ENCODE data around the gene SCGN. TPM values are rescaled to one million over a fixed set of nuclear protein-coding genes. Genes with fewer than 3 reads are reported as not detected.

Gene SCGN
- polyA plus RNA-seq, 4 donors = 6.3 to 29.3 (median 12.9) TPM

DNA sequence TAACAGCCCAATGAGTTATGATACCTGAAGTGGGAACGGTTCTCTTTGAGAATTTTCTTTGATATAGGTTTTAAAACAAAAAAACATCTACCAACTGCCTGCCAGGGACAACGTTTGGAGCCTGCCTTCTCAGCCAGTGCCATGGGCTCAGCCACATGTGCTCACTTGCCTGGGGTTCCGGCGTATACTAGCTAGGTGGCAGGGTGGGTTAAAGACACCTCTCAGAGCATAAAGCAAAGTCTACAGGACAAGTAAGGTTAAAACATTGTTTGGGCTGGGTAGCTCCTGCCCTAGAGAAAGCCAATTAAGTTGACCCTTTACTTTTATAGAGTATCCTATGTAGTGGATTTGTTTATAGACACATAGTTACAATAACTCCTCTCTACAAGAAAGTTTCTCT, 38.0 kb upstream of the SCGN start:
- peaks cover 2 to 8% (median 4%) of the 10 kb centered on the region in 3 donors for H3K36me3 ChIP-seq (ENCODE audit: control insufficient read depth in 3 of 3, insufficient read depth in 2 of 3, low read depth in 1 of 3, low read length in 3 of 3)
- no peaks in the 10 kb centered on the region for H3K9me3 ChIP-seq (ENCODE audit: control insufficient read depth in 2 of 2, insufficient read depth in 1 of 2, low read depth in 1 of 2, low read length in 1 of 2)
- FAIRE-seq = no peak
- DNase-seq = no peak
- WGBS, 3 donors = 73 to 79% (median 78%) methylated on average over 4 of the region's 4 CpGs
- H3K27ac ChIP-seq (ENCODE audit: low read depth in 1 of 3, low read length in 2 of 3) = no peak overlapping the region
- no peaks in the 10 kb centered on the region for H3K27me3 ChIP-seq (ENCODE audit: control insufficient read depth in 3 of 3, insufficient read depth in 3 of 3, low read length in 3 of 3)
- H3K4me1 ChIP-seq (ENCODE audit: control insufficient read depth in 3 of 3, insufficient read depth in 2 of 3, low read depth in 1 of 3, low read length in 2 of 3) = no peaks in the 10 kb centered on the region
- no peak overlapping the region for H3K4me3 ChIP-seq (ENCODE audit: low read depth in 1 of 3, low read length in 3 of 3)

DNA sequence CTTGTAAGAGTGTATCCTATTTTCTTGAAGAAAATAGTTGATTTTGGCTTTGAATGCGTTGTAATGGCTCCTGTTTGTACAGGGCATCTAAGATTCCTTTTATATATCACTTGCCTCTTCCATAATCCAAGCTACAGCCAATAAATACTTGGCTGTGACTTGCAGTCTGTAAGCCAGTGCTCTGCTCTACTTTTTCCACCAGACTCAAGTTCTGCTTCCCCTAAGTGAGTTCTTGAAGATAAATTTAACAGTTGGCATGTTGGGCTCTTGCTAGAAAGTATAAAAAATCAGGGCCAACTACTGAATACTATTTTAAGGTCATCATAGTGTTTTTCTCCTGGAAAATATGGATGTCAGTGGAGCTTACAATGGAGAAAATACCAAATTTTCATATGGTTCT, 36.5 kb upstream of the SCGN start:
- H3K9me3 ChIP-seq (ENCODE audit: control insufficient read depth in 2 of 2, insufficient read depth in 1 of 2, low read depth in 1 of 2, low read length in 1 of 2) = no peaks in the 10 kb centered on the region
- H3K4me1 ChIP-seq (ENCODE audit: control insufficient read depth in 3 of 3, insufficient read depth in 2 of 3, low read depth in 1 of 3, low read length in 2 of 3) = no peaks in the 10 kb centered on the region
- DNase-seq (no peak), FAIRE-seq (no peak)
- no peak overlapping the region for H3K4me3 ChIP-seq (ENCODE audit: low read depth in 1 of 3, low read length in 3 of 3)
- no peak overlapping the region for H3K27ac ChIP-seq (ENCODE audit: low read depth in 1 of 3, low read length in 2 of 3)
- H3K27me3 ChIP-seq (ENCODE audit: control insufficient read depth in 3 of 3, insufficient read depth in 3 of 3, low read length in 3 of 3) = no peaks in the 10 kb centered on the region
- WGBS, 3 donors = 79 to 90% (median 80%) methylated on average over 1 of the region's 1 CpG
- H3K36me3 ChIP-seq (ENCODE audit: control insufficient read depth in 3 of 3, insufficient read depth in 2 of 3, low read depth in 1 of 3, low read length in 3 of 3) = peaks cover 2 to 9% (median 4%) of the 10 kb centered on the region in 3 donors

DNA sequence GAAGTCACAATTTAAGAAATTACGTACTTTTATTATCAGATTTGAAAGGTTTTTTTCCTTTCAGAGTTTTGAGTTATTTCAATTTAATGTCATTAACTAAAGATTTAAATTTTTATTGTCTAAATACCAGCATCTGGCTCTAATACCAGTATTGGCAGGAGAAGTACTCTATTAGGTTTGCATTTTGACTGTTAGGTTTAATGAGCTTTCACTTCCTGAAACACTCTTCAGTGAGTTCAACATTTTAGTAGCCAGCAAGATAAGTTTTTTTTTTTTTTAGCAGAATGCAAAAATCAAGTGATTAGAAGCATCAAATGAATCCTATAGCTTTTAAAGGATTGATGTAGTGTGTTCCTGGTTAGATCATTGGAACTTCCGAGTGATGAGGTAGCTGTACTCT, 34.0 kb upstream of the SCGN start:
- Histone ChIP-seq H3K27me3 (ENCODE audit: control insufficient read depth in 3 of 3, insufficient read depth in 3 of 3, low read length in 3 of 3) (no peaks in the 10 kb centered on the region), H3K9me3 (ENCODE audit: control insufficient read depth in 2 of 2, insufficient read depth in 1 of 2, low read depth in 1 of 2, low read length in 1 of 2) (no peaks in the 10 kb centered on the region), H3K4me1 (ENCODE audit: control insufficient read depth in 3 of 3, insufficient read depth in 2 of 3, low read depth in 1 of 3, low read length in 2 of 3) (no peaks in the 10 kb centered on the region), H3K27ac (ENCODE audit: low read depth in 1 of 3, low read length in 2 of 3) (no peak overlapping the region), H3K4me3 (ENCODE audit: low read depth in 1 of 3, low read length in 3 of 3) (no peak overlapping the region), H3K36me3 (ENCODE audit: control insufficient read depth in 3 of 3, insufficient read depth in 2 of 3, low read depth in 1 of 3, low read length in 3 of 3) (peaks cover 0 to 12% (median 2%) of the 10 kb centered on the region in 3 donors)
- FAIRE-seq (no peak), DNase-seq (no peak)
- 94 to 97% (median 94%) methylated on average over 2 of the region's 2 CpGs for WGBS, 3 donors

DNA sequence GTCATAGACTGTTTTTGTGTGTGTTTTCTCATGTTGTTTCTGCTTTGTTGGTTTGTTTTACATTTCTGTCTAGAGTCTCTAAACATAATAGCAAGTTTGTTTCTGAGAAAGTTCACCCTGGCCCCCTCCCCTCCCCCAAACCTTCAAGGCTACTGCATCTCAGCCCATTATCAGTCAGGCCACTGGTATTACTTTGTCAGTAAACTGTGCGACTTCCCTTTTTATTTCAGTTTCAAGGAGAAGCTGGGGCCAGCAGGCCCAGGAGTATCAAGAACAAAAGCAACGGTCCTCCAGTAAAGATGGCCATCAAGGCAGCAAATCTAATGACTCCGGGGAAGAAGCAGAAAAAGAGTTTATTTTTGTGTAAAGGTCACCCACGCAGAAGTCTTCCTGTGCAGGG, 32.8 kb upstream of the SCGN start:
- 67 to 75% (median 74%) methylated on average over 4 of the region's 4 CpGs for WGBS, 3 donors

DNA sequence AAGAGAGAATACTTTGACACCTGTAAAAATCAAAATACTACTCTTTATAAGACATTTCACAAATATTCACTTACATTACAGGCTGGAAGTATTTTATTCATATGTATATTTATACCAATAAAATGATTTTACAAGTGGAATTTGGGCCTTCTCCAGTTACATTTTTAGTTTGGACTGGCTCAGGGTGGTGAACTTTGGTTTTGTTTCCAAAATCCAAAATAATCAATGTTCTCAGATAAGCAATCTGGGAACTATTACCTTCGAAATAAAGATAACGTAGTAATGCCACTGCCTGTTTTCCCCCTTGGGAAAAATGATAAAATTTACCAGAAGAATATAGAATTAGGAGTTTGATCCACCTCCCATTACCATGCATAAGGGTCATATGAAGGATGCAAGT, 31.6 kb upstream of the SCGN start:
- H3K9me3 ChIP-seq (ENCODE audit: control insufficient read depth in 2 of 2, insufficient read depth in 1 of 2, low read depth in 1 of 2, low read length in 1 of 2) = no peaks in the 10 kb centered on the region
- H3K36me3 ChIP-seq (ENCODE audit: control insufficient read depth in 3 of 3, insufficient read depth in 2 of 3, low read depth in 1 of 3, low read length in 3 of 3) = peaks cover 0 to 9% (median 2%) of the 10 kb centered on the region in 3 donors
- 61 to 81% (median 66%) methylated on average over 2 of the region's 2 CpGs for WGBS, 3 donors
- DNase-seq = no peak
- H3K27ac ChIP-seq (ENCODE audit: low read depth in 1 of 3, low read length in 2 of 3) = no peak overlapping the region
- H3K4me3 ChIP-seq (ENCODE audit: low read depth in 1 of 3, low read length in 3 of 3) = no peak overlapping the region
- no peaks in the 10 kb centered on the region for H3K27me3 ChIP-seq (ENCODE audit: control insufficient read depth in 3 of 3, insufficient read depth in 3 of 3, low read length in 3 of 3)
- no peak for FAIRE-seq
- H3K4me1 ChIP-seq (ENCODE audit: control insufficient read depth in 3 of 3, insufficient read depth in 2 of 3, low read depth in 1 of 3, low read length in 2 of 3) = no peaks in the 10 kb centered on the region

More for the DNA sequence above, 32.8 kb upstream of the SCGN start:
- no peak overlapping the region for H3K27ac ChIP-seq (ENCODE audit: low read depth in 1 of 3, low read length in 2 of 3)
- no peaks in the 10 kb centered on the region for H3K4me1 ChIP-seq (ENCODE audit: control insufficient read depth in 3 of 3, insufficient read depth in 2 of 3, low read depth in 1 of 3, low read length in 2 of 3)
- peaks cover 0 to 9% (median 2%) of the 10 kb centered on the region in 3 donors for H3K36me3 ChIP-seq (ENCODE audit: control insufficient read depth in 3 of 3, insufficient read depth in 2 of 3, low read depth in 1 of 3, low read length in 3 of 3)
- FAIRE-seq (no peak), DNase-seq (no peak)
- H3K4me3 ChIP-seq (ENCODE audit: low read depth in 1 of 3, low read length in 3 of 3) = no peak overlapping the region
- H3K9me3 ChIP-seq (ENCODE audit: control insufficient read depth in 2 of 2, insufficient read depth in 1 of 2, low read depth in 1 of 2, low read length in 1 of 2) = no peaks in the 10 kb centered on the region
- H3K27me3 ChIP-seq (ENCODE audit: control insufficient read depth in 3 of 3, insufficient read depth in 3 of 3, low read length in 3 of 3) = no peaks in the 10 kb centered on the region

DNA sequence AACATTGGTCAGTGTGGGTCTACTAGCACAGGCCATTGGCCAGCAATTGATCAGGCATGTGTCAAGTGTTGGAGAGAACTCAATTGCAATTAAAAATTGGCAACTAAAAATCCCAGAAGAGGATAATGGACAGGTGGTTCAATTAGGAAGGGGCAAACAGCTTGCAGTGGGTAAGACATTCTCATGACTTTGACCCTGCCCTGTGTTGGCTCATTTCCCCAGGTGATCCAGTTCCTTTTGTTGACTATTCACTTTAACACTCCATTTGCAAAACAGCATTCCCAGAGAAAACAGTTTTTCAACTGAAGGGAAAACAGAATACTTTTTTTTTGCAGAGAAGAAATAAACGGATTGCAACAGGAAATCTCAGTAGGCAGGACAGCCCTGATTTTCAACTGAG, 28.9 kb upstream of the SCGN start:
- Histone ChIP-seq H3K36me3 (ENCODE audit: control insufficient read depth in 3 of 3, insufficient read depth in 2 of 3, low read depth in 1 of 3, low read length in 3 of 3) (peaks cover 0 to 9% (median 0%) of the 10 kb centered on the region in 3 donors), H3K27me3 (ENCODE audit: control insufficient read depth in 3 of 3, insufficient read depth in 3 of 3, low read length in 3 of 3) (no peaks in the 10 kb centered on the region), H3K4me3 (ENCODE audit: low read depth in 1 of 3, low read length in 3 of 3) (no peak overlapping the region), H3K4me1 (ENCODE audit: control insufficient read depth in 3 of 3, insufficient read depth in 2 of 3, low read depth in 1 of 3, low read length in 2 of 3) (no peaks in the 10 kb centered on the region), H3K9me3 (ENCODE audit: control insufficient read depth in 2 of 2, insufficient read depth in 1 of 2, low read depth in 1 of 2, low read length in 1 of 2) (no peaks in the 10 kb centered on the region), H3K27ac (ENCODE audit: low read depth in 1 of 3, low read length in 2 of 3) (no peak overlapping the region)
- FAIRE-seq (no peak), DNase-seq (no peak)
- 65 to 72% (median 69%) methylated on average over 1 of the region's 1 CpG for WGBS, 3 donors

DNA sequence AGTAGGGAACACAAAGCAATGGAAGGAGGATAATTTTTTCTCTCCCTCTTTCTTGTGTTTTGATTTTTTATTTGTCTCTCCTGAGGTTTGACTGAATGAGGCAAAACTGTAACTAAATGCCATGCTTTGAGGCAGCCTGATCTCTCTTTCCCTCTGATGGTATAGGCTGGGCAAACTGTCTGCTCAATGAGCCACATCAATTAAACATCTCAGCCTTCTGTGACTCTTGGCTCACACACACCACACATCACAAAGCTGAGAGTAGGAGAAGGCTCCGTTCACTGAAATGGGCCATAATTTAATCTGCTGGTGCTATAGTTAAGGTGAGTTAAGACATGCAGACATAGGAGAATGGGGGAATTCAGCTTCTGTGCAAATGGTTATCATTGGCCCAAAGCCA, 28.1 kb upstream of the SCGN start:
- Histone ChIP-seq H3K36me3 (ENCODE audit: control insufficient read depth in 3 of 3, insufficient read depth in 2 of 3, low read depth in 1 of 3, low read length in 3 of 3) (peaks cover 0 to 9% (median 0%) of the 10 kb centered on the region in 3 donors), H3K27ac (ENCODE audit: low read depth in 1 of 3, low read length in 2 of 3) (no peak overlapping the region), H3K4me3 (ENCODE audit: low read depth in 1 of 3, low read length in 3 of 3) (no peak overlapping the region), H3K9me3 (ENCODE audit: control insufficient read depth in 2 of 2, insufficient read depth in 1 of 2, low read depth in 1 of 2, low read length in 1 of 2) (no peaks in the 10 kb centered on the region), H3K27me3 (ENCODE audit: control insufficient read depth in 3 of 3, insufficient read depth in 3 of 3, low read length in 3 of 3) (no peaks in the 10 kb centered on the region), H3K4me1 (ENCODE audit: control insufficient read depth in 3 of 3, insufficient read depth in 2 of 3, low read depth in 1 of 3, low read length in 2 of 3) (no peaks in the 10 kb centered on the region)
- DNase-seq (no peak), FAIRE-seq (no peak)
- 74 to 82% (median 75%) methylated on average over 1 of the region's 1 CpG for WGBS, 3 donors

DNA sequence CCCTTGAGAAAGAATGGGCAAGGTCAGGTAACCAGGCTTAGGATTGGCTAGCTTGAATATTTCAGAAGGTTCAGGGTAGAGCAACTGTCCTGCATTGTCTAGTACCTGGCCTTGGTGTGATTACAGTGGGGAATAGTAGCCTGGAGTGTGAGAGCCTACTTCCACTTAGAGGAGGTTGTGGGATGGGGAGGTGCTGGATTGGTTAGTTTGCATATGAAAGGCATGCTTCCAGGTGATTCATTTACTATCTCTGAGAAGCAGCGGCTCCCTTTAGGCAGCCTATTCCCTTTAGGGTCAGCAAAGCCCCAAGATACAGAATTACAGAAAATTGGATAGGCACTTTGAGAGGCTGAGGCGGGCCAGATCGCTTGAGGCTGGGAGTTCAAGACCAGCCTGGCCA, 25.0 kb upstream of the SCGN start:
- DNase-seq (no peak), FAIRE-seq (no peak)
- H3K4me3 ChIP-seq (ENCODE audit: low read depth in 1 of 3, low read length in 3 of 3) = no peak overlapping the region
- no peak overlapping the region for H3K27ac ChIP-seq (ENCODE audit: low read depth in 1 of 3, low read length in 2 of 3)
- H3K9me3 ChIP-seq (ENCODE audit: control insufficient read depth in 2 of 2, insufficient read depth in 1 of 2, low read depth in 1 of 2, low read length in 1 of 2) = no peaks in the 10 kb centered on the region
- no peaks in the 10 kb centered on the region for H3K4me1 ChIP-seq (ENCODE audit: control insufficient read depth in 3 of 3, insufficient read depth in 2 of 3, low read depth in 1 of 3, low read length in 2 of 3)
- 69 to 85% (median 75%) methylated on average over 3 of the region's 3 CpGs for WGBS, 3 donors
- peaks cover 0 to 2% (median 0%) of the 10 kb centered on the region in 3 donors for H3K27me3 ChIP-seq (ENCODE audit: control insufficient read depth in 3 of 3, insufficient read depth in 3 of 3, low read length in 3 of 3)
- no peaks in the 10 kb centered on the region for H3K36me3 ChIP-seq (ENCODE audit: control insufficient read depth in 3 of 3, insufficient read depth in 2 of 3, low read depth in 1 of 3, low read length in 3 of 3)

DNA sequence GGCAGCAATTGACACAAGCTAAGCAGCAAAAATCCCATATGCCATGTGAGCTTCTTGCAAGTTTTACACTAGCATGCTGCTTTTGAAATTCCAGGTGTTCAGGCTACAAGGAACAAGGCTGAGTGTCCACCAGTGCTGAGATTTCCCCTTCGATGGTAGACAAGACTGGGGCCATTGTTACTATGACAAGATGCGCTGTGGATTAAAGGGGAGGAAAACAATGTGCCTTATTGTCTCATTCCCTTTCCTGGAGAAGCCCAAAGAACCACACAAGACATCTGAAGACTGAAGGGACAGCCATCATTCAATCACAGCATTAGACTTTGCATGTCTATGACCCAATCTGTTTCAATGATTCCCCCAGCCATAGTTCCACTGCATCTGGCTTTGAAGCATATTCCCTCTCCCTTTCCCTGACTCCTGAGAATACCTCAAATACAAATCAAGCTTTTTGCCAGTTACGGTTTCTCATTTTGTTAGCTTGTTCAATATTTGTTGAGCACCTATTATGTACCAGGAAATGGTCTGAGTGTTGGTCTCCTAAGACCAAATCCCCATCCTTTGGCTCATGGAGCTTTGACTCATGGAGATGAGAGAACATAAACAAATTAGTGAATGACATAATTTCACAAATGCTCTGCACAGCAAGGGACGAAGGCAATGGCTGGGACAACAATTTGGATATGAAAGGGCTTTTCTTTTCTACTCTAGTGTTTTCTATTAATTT, 23.4 kb upstream of the SCGN start:
- peaks cover 0 to 2% (median 0%) of the 10 kb centered on the region in 3 donors for H3K27me3 ChIP-seq (ENCODE audit: control insufficient read depth in 3 of 3, insufficient read depth in 3 of 3, low read length in 3 of 3)
- no peaks in the 10 kb centered on the region for H3K4me1 ChIP-seq (ENCODE audit: control insufficient read depth in 3 of 3, insufficient read depth in 2 of 3, low read depth in 1 of 3, low read length in 2 of 3)
- no peak overlapping the region for H3K27ac ChIP-seq (ENCODE audit: low read depth in 1 of 3, low read length in 2 of 3)
- FAIRE-seq (no peak), DNase-seq (no peak)
- H3K9me3 ChIP-seq (ENCODE audit: control insufficient read depth in 2 of 2, insufficient read depth in 1 of 2, low read depth in 1 of 2, low read length in 1 of 2) = no peaks in the 10 kb centered on the region
- H3K4me3 ChIP-seq (ENCODE audit: low read depth in 1 of 3, low read length in 3 of 3) = no peak overlapping the region
- 77 to 89% (median 82%) methylated on average over 4 of the region's 4 CpGs for WGBS, 3 donors
- no peaks in the 10 kb centered on the region for H3K36me3 ChIP-seq (ENCODE audit: control insufficient read depth in 3 of 3, insufficient read depth in 2 of 3, low read depth in 1 of 3, low read length in 3 of 3)

All from small intestine (tissue), 7 donors.